NB4 (cell line): Measurements from ENCODE around the gene SOD1.

Experiments
- CTCF ChIP-seq: IDR thresholded peaks from one replicate; pipeline ENCODE4 v1.5.1; 2012; ENCODE audit warnings: low read depth, low read length
- MYC ChIP-seq: IDR thresholded peaks from 2 replicates; pipeline ENCODE4 v1.6.1; 2011; ENCODE audit warnings: low read depth, low read length
- POLR2A ChIP-seq: IDR thresholded peaks from 2 replicates; pipeline ENCODE4 v1.6.1; 2011; ENCODE audit warnings: mild to moderate bottlenecking; ENCODE audit not compliant: insufficient read length; ENCODE audit errors: extremely low read depth

DNA sequence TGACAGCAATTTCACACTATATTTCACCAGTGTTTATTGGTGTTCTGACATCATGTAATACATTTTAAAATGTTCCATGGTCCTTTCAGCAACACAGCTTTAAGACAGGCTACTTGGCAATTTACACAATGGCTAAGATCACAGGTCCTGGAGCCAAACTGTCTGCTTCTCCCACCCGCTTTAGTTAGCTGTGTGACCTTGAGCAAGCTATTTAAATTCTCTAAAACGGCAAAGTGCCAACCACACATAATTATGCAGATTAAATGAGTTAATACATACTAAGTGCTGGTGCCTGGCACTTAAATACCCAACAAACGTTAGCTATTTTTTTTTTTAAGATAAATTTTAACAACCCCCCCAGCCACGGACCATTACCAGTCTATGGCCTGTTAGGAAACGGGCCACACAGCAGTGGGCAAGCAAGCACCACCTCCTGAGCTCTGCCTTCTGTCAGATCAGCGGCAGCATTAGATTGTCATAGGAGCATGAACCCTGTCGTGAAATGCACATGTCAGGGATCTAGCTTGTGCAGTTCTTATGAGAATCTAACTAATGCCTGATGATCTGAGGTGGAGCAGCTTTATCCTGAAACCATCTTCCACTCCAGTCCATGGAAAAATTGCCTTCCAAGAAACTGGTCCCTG, 26.9 kb downstream of the SOD1 start:
- TF ChIP-seq CTCF (no peak), POLR2A (no peak), MYC (no peak)
